ENCODE results near the gene F13B. TPM values are rescaled to one million over a fixed set of nuclear protein-coding genes. Genes with fewer than 3 reads are reported as not detected.

F13B gene
- total RNA-seq, 4 donors from 2014 or later = not detected

- no peaks in the 10 kb centered on the region for H3K4me1 ChIP-seq
- H3K4me3 ChIP-seq = no peak overlapping the region
- H3K36me3 ChIP-seq = no peaks in the 10 kb centered on the region
- TF ChIP-seq CTCF (IDR thresholded peaks at IDR 0.05) (no peak), POLR2A (IDR thresholded peaks at IDR 0.05) (no peak)
- intact Hi-C loops (cut with DNase I; ENCODE audit: low total_unique reads) = no loop called here
- H3K9me3 ChIP-seq = no peaks in the 10 kb centered on the region
- no peaks in the 10 kb centered on the region for H3K27me3 ChIP-seq
- H3K27ac ChIP-seq = no peak overlapping the region
- no peak for DNase-seq
Observed at GRCh38 chr1:197016751-197017150, 50.3 kb downstream of the F13B start.

- intact Hi-C loops (cut with DNase I; ENCODE audit: low total_unique reads) = no loop called here
- no peak for TF ChIP-seq CTCF (IDR thresholded peaks at IDR 0.05)
- TF ChIP-seq POLR2A (IDR thresholded peaks at IDR 0.05) = no peak
- DNase-seq = no peak
- Histone ChIP-seq H3K27ac (no peak overlapping the region), H3K9me3 (no peaks in the 10 kb centered on the region), H3K27me3 (no peaks in the 10 kb centered on the region), H3K4me3 (no peak overlapping the region), H3K4me1 (no peaks in the 10 kb centered on the region), H3K36me3 (no peaks in the 10 kb centered on the region)
Observed at GRCh38 chr1:197013234-197013633, 53.8 kb downstream of the F13B start.

- intact Hi-C loops (cut with DNase I; ENCODE audit: low total_unique reads) = no loop called here
- DNase-seq = no peak
- Histone ChIP-seq H3K4me3 (no peak overlapping the region), H3K36me3 (no peaks in the 10 kb centered on the region), H3K27ac (no peak overlapping the region), H3K9me3 (no peaks in the 10 kb centered on the region), H3K27me3 (no peaks in the 10 kb centered on the region), H3K4me1 (no peaks in the 10 kb centered on the region)
- TF ChIP-seq POLR2A (IDR thresholded peaks at IDR 0.05) = no peak
- TF ChIP-seq CTCF (IDR thresholded peaks at IDR 0.05) = no peak
Observed at GRCh38 chr1:197011614-197012013, 55.4 kb downstream of the F13B start.

GRCh38 chr1:197008861-197009260 lies 58.2 kb downstream of the F13B start:
- H3K27me3 ChIP-seq = no peaks in the 10 kb centered on the region
- no peaks in the 10 kb centered on the region for H3K4me1 ChIP-seq
- no peaks in the 10 kb centered on the region for H3K36me3 ChIP-seq
- TF ChIP-seq CTCF (IDR thresholded peaks at IDR 0.05) (no peak), POLR2A (IDR thresholded peaks at IDR 0.05) (no peak)
- no peak for DNase-seq
- intact Hi-C loops (cut with DNase I; ENCODE audit: low total_unique reads) = no loop called here
- H3K9me3 ChIP-seq = no peaks in the 10 kb centered on the region
- no peak overlapping the region for H3K4me3 ChIP-seq
- H3K27ac ChIP-seq = no peak overlapping the region

GRCh38 chr1:197003132-197003531 lies 63.9 kb downstream of the F13B start:
- DNase-seq = no peak
- no peak overlapping the region for H3K27ac ChIP-seq
- intact Hi-C loops (cut with DNase I; ENCODE audit: low total_unique reads) = no loop called here
- no peaks in the 10 kb centered on the region for H3K27me3 ChIP-seq
- H3K4me1 ChIP-seq = no peaks in the 10 kb centered on the region
- H3K36me3 ChIP-seq = no peaks in the 10 kb centered on the region
- H3K9me3 ChIP-seq = no peaks in the 10 kb centered on the region
- H3K4me3 ChIP-seq = no peak overlapping the region
- TF ChIP-seq POLR2A (IDR thresholded peaks at IDR 0.05) (no peak), CTCF (IDR thresholded peaks at IDR 0.05) (no peak)

Measured in uterus (tissue), 4 donors.